ENCODE results near the gene ZDHHC17.
"Not testable (repeated sequence)": the region's sequence is repeated elsewhere in the genome, so short reads cannot be mapped to it uniquely, and the experiment has no call there.

ZDHHC17 gene, protein sequence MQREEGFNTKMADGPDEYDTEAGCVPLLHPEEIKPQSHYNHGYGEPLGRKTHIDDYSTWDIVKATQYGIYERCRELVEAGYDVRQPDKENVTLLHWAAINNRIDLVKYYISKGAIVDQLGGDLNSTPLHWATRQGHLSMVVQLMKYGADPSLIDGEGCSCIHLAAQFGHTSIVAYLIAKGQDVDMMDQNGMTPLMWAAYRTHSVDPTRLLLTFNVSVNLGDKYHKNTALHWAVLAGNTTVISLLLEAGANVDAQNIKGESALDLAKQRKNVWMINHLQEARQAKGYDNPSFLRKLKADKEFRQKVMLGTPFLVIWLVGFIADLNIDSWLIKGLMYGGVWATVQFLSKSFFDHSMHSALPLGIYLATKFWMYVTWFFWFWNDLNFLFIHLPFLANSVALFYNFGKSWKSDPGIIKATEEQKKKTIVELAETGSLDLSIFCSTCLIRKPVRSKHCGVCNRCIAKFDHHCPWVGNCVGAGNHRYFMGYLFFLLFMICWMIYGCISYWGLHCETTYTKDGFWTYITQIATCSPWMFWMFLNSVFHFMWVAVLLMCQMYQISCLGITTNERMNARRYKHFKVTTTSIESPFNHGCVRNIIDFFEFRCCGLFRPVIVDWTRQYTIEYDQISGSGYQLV

DNA sequence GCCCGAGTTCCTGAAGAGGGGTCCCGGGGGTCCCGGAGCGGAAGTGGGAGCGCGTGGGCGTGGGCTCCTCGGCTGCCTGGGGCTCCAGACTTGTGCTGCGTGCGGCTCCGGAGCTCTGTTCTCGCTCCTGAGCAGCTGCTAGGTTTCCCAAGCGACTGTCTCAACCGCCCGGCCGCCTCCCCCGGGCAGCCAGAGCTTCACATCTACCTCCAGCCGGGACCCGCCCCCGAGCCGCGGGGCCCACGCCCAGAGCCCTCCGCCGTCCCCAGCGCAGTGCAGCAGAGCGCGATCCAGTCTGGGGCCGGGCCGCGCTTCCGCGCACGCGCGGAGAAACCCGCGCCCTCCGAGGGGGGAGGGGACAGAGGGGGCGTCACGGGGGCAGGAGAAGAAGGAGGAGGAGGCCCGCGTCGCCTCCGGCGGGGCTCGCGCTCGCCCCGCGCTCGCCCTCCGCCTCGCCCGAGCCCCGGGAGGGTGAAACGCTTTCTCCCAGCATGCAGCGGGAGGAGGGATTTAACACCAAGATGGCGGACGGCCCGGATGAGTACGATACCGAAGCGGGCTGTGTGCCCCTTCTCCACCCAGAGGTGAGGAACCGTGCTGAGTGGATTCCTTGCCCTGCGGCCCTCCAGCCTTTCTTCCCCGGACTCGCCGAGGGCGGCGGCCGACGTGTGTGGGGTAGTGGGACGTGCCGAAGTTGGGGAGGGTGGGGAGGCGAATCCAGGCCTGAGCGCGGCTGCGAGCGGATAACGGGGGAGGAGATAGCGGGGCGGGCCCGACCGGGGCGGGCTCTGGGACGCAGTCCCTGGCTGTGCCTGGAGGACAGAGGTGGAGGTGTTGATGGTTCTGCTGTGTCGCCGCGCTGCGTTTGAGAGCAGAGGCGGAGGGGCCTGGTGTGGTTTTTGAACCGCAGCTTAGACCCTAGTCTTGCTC, at the start of gene ZDHHC17:
ZDHHC17 (plus strand) TSS at position 370 of the 930 bp plus-strand sequence; CDS start at position 492, 122 bp downstream.
- peak; percentile 85 for DNase-seq (ENCODE audit: low read depth, low spot score)

DNA sequence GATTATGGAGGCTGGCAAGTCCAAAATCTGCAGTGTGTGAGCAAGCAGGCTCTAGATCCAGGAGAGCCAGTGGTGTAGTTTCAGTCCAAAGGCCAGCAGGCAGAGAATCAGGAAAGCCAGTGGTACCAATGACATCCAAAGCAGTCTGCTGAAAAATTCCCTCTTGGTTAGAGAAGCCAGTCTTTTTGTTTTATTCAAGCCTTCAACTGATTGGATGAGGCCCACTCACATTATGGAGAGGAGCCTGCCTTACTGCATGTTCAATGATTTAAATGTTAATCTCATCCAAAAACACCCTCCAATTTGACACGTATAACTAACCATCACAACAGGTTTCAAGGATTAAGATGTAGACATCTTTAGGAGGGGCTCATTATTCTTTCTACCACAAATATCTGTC, 49.5 kb upstream of the ZDHHC17 start:
- DNase-seq (ENCODE audit: low read depth, low spot score) = no peak

DNA sequence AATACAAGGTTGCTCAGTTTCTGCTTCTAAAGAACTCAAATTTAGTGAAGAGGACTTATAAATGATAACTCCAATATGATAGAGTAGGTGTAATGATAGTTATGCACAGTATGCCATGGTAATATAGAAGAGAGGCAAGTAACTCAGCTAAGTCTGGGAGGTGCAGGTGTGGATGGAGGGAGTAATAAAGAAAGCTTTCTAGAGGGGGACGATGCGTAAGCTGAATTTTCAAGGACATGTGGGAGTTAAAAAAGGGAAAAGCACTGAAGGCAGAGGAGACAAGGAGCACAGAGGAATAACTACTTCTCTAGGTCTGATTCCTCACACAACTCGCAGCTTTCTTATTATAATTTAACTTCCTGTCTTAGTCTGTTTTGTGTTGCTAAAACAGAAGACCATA, 49.1 kb upstream of the ZDHHC17 start:
- DNase-seq (ENCODE audit: low read depth, low spot score) = no peak

DNA sequence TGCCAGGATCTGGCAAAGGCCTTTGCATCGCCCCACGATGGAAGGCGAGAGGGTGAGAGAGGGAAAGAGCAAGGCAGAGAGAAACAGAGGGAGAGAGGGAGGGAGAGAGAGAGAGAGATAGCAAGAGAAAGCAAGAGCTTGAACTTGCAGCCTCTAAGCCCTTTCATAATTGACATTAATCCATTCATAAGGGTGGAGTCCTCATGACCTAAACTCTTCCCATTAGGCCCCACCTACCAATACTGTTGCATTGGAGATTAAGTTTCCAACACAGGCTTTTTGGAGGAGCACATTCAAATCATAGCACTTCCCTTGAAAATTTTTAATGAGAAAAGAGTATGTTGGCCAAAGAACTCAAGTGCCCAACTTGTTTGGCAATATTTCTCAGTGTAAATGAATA, 48.6 kb upstream of the ZDHHC17 start:
- no peak for DNase-seq (ENCODE audit: low read depth, low spot score)

DNA sequence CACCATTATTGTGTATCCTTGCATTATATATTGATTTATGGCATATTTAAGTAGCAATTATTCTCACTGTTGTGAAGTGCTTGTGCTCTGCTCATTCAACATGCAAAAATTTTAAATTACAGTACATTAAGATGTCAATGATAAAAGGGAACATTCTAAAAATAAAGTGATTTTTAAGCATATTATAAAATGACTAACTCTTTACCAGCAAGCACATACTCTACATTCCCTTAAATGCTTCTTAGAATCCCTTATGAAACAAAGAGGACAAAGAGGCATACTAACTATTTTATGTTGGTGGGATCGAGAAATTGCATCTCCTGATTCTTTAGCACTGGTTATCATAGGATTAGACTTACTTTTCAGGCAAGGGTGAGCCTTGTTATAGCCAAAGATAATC, 46.6 kb upstream of the ZDHHC17 start:
- no peak for DNase-seq (ENCODE audit: low read depth, low spot score)

DNA sequence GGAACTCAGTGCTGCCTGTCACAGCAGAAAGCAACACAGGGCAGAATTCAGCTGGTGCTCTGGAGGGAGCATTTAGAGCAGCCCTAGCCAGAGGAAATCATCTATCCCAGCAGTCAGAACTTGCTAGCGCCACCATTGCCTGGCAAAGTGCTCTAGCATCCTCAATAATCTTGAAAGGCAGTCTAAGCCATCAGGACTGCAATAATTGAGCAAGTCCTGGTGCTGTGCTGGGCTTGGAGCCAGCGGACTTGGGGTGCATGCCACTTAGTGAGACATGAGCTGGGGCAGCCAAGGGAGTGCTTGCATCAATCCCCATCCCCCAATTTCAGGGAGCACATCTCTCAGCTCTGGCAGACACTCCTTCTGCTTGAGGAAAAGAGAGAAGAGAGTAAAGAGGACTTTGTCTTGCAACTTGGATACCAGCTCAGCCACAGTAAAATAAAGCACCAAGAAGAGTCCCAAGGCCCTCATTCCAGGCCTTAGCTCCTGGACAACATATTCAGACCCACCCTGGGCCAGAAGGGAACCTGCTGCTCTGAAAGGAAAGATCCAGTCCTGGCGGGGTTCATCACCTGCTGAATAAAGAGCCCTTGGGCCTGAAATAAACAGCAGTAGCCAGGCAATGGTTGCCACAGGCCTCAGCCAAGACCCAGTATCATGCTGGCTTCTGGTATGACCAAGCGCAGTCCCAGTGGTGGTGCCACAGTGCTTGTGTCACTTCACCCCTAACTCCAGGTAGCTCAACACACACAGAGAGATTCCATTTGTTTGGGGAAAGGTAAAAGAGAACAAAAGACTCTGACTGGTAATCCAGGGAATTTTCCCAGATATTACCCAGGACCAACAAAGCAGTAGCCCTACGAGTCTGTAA, 44.5 kb upstream of the ZDHHC17 start:
- no peak for DNase-seq (ENCODE audit: low read depth, low spot score)

DNA sequence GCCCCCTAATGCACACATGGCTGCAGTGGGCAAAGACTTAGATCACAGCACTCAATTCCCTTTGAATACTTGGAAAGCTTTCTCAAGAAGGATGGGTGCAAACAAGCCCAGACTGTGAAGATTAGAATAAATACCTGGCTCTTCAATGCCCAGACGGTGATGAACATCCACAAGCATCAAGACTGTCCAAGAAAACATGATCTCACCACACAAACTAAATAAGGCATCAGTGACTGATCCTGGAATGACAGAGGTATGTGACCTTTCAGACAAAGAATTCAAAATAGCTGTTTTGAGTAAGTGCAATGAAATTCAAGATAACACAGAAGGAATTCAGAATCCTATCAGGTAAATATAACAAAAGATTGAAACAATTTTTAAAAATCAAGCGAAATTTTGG, 43.8 kb upstream of the ZDHHC17 start:
- no peak for DNase-seq (ENCODE audit: low read depth, low spot score)

DNA sequence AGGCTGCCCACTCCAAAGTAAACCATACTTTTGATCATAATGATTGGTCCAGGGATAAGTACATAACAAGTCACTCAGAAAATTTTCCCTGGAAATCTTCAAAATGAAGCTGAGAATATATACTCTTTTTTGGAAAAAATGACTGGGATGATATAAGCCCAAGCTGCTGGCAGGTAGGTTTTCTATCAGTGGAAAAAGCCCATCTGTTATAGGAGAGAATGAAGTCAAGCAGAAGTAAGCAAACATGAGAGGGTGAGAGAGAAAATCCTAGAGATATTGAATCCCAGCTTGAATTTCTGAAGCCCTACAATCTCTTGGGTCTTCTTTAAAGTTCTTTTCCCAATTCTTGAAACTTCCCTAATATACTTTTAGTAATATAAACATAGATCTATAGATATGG, 37.3 kb upstream of the ZDHHC17 start:
- no peak for DNase-seq (ENCODE audit: low read depth, low spot score)

DNA sequence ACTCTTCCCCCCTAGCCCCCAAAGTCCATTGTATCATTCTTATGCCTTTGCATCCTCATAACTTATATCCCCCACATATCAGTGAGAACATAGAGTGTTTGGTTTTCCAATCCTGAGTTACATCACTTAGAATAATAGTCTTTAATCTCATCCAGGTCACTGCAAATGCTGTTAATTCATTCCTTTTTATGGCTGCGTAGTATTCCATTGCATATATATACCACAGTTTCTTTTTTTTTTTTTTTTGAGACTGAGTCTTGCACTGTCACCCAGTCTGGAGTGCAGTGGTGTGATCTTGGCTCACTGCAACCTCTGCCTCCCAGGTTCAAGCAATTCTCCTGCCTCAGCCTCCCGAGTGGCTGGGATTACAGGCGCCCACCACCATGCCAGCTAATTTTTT, 31.7 kb upstream of the ZDHHC17 start:
- DNase-seq (ENCODE audit: low read depth, low spot score) = not testable (repeated sequence)

DNA sequence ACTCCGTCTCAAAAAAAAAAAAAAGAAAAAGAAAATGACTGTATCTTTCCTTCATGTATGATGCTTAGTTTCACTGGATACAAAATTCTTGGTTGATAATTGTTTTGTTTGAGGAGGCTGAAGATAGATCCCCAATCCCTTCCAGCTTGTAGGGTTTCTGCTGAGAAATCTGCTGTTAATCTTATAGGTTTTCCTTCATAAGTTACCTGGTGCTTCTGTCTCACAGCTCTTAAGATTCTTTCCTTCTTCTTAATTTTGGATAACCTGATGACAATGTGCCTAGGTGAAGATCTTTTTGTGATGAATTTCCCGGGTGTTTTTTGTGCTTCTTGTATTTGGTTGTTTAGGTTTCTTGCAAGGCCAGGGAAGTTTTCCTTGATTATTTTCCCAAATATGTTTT, 26.2 kb upstream of the ZDHHC17 start:
- DNase-seq (ENCODE audit: low read depth, low spot score) = not testable (repeated sequence)

DNA sequence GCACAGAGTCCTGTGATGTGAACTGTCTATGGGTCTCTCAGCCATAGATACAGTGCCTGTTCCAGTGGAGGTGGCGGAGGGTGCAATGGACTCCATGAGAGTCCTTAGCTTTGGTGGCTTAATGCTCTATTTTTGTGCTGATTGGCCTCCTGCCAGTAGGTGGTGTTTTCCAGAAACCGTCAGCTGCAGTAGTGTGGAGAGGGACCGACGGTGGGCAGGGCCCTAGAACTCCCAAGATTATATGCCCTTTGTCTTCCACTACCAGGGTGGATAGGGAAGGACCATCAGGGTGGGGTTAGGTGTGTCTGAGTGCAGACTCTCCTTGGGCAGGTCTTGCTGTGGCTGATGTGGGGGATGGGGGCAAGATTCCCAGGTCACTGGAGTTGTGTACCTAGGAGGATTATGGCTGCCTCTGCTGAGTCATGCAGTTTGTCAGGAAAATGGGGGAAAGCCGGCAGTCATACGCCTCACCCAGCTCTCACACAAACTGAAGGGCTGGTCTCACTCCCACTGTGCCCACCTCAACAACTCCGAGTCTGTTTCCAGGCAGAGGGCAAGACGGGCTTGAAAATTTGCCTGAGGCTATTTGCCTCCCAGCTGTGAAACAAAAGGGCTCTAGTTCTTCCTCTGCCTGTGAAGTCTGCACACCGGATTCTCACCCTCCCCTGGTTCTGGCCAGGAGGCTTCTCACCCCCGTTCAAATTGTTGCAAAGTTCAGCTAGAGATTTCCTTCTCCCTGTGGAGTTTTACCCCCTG, 24.9 kb upstream of the ZDHHC17 start:
- DNase-seq (ENCODE audit: low read depth, low spot score) = no peak

DNA sequence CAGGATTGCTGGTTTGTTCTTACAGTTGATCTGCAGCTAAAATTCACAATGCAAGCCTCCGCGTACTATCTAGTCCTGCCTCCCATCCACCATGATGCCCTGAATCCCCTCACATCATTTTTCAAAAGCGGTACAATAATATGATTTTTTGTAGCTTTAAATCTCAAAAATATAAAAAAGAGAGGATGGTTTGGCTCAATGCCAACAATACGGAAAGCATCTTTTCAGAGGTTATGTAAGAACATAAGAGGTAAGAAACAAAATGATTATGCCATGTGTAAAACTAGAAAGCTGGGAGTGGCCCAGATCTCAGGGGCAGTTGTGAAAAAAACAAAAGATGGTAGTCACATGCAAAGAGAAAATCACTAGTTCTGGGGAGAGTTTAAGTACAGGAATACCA, 24.0 kb upstream of the ZDHHC17 start:
- DNase-seq (ENCODE audit: low read depth, low spot score) = no peak

DNA sequence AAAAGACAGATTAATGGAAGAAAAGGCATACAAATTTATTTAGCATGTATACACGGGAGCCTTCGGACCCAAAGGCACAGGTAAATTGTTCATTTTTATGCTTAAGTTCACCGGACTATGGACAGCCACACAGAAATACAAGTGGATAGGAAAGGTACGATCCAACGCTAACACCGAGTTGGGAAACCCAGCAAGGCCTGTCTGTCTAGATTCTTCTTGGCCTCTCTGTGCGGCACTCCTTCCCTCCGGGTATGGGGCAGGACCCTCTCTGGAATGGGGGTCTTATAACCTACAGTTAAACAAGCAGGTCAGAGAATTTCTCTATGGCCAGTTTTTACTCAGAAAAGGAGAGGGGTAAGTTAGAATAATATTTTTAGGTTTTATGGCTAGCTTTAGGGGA, 23.4 kb upstream of the ZDHHC17 start:
- DNase-seq (ENCODE audit: low read depth, low spot score) = no peak

DNA sequence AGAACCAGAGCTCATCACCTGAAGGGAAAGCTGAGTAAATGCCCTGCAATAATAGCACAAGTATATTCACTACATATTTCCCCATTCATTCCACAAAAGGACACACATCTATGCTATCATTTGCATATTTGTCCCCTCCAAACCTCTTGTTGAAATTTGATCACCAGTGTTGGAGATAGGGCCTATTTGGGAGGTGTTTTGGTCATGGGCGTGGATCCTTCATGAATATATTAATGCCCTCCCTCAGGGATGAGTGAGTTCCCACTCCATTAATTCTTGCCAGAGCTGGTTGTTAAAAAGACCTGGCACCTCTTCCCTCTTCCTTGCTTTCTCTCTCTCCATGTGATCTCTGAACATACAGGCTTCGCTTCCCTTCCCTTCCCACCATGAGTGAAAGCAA, 18.6 kb upstream of the ZDHHC17 start:
- DNase-seq (ENCODE audit: low read depth, low spot score) = no peak

DNA sequence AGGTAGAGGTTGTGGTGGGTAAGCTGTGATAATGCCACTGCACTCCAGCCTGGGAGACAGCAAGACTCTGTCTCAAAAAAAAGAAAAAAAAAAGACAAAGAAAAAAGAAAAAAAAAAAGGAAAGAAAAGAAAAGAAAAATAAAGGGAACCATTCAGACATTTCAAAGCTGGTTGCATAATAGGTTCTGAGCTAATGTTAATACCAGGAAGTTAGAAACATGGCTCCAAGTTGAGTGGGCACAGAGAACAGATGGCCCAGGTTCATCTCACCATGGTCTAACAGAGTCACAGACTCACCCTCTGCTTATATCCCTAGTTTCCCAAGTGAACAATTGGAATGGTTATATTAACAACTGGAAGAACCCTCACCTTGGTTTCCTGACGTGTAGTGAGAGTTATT, 17.4 kb upstream of the ZDHHC17 start:
- DNase-seq (ENCODE audit: low read depth, low spot score) = no peak

DNA sequence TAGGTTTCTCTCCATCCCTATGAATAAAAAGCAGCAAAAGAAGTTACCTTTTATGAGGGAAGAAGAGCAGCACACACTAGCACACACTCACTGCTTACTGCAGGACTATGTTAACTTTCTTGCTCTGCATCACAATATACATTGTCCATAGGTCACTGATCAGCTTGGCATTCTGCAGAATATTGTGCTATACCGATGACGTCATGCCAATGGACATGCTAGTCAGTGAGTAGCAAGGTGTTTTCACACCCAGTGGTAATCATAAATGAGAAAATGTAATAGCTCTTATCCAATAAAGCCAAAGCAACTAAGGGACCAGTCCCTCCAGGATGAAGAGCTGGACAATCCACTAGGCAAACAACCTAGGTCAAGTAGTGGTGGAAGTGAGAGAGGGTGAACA, 16.7 kb upstream of the ZDHHC17 start:
- DNase-seq (ENCODE audit: low read depth, low spot score) = no peak

DNA sequence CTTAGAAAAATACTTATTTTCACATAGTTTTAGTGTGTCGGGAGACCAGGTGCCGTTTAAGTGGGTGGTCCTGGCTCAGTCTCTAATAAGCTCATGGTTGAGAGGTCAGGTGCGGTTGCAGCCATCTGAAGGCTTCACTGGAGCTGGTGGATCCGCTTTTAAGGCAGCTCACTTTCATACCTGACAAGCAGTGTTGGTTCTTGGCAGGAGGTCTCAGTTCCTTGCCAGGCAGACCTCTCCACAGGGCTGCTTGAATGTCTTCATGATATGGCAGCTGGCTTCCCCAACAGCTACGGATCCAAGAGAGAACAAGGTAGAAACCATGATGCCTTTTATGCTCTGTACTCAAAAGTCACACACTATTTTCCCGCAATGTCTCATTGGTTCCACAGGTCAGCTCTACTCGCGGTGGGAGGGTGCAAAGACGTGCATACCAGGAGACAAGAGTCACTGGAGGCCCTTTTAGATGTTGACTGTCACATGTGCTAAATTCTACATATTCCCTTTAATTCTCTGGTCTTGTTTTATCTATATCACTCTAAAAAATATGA, 8.0 kb upstream of the ZDHHC17 start:
- no peak for DNase-seq (ENCODE audit: low read depth, low spot score)

DNA sequence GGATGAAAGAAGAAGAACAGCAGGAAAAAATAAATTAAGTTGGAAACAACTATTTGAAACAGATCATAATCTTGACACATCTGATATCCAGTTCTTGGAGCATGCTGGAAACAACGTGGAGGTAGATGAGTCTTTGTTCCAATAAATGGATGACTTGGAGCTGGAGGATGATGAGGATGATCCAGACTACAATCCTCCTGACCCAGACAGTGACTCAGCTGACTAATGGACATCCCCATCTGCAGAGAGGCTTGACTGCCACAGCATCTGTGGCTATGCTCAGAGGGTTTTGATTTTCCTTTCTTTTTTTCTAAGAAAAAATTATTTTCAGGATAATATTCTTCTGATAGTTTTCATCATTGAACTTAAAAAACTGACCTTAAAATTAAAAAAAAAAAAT, 6.2 kb upstream of the ZDHHC17 start:
- no peak for DNase-seq (ENCODE audit: low read depth, low spot score)

DNA sequence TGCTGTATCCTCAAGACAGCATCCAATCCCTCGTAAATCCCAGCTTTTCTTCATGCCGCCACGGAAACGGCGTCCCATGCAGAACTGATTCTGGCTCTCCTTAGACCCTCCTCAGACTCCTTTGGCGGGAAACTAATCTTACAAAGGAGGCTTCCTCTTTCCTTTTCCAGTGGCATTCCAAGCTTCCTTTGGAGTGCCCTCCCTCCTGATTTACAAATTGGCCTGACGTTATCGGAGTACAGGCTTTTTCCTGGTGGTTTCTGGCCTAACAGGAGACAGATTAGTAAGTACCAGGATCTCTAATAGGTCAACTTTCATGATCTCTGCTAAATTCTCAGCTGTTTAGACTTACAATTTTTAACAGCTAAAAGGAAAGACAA, 1.3 kb upstream of the ZDHHC17 start:
- DNase-seq (ENCODE audit: low read depth, low spot score) = no peak

DNA sequence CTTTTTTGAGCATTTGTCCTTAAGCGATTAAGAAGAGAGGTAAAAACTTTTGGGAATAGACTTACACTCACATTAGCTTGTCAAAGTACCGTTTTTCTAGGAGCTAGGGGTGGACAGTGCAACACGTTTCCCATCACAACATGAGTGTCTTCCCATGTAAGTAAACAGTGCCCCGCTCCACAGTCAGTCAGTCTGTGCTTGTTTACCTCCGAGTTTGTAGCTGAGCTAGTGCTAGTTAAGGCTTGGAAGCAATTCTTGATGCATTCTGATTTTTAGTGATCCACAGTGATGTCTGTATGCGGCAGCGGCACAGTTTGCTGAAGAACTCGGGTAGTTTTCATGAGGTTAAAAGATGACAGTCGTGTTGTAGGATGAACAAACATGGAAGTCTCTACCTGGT, 941 bp downstream of the ZDHHC17 start:
- DNase-seq (ENCODE audit: low read depth, low spot score) = no peak
